ENCODE data around the gene SYNJ2.
A peak's percentile ranks its signal among the peaks of the same experiment; 100 is the strongest.

The SYNJ2 gene

DNA sequence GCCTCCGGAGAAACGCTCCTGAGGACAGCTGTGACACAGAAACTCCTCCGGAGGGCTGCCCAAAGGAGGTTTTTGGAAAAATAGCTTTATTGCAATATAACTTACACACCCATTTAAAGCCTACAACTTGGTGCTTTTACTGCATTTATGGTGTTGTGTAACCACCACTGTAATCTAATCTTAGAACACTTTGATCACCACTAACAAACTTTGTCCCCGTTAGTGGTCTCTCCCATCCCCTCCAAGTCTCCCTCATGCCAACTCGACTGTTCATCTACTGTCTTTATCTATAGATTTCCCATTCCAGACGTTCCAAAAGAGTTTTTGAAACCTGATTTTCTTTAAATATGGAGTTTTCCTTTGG is 62.8 kb downstream of the SYNJ2 start:
- no peak for DNase-seq

DNA sequence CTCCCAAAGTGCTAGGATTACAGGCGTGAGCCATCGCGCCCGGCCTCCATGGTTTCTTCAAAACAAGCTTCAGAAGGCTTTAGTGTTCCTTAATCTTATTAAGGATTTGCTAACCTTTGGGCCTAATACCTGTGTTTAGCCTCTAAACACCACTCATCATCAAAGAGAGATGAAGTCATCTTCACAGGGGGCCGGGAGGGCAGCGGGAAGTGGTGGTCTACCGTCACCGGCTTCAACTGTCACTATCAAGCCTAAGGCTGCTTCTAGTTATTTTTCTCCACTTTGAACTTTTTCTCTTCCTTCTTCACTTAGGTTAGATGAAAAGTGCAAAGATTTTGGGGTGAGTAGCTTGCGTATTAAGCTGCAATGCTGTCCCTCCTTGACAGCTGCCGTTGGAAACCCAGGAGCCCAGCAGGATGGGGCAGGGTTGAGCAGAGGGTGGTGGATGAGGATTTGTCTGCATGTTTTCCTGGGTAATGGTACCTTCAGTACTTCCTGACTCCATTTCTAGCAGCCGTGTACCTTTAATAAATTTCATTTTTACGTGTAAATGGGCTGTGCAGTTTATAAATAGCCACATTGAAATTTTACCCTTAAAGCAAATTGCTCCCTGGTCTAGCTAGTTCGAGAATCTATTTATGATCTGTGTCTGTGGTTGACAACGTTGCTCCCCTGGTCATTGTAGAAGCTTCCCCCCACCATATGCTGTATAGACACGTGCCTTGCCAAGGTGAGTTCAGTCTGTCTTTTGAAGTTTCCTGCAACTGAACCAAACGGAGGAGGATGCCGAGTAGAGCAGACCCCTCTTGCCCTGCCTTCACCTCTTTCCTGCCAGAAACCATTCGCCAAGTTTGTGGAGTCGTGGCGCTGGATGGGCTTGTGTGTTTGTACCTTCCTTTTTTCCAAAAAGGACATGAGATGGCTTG is 64.8 kb downstream of the SYNJ2 start:
- no peak for DNase-seq

DNA sequence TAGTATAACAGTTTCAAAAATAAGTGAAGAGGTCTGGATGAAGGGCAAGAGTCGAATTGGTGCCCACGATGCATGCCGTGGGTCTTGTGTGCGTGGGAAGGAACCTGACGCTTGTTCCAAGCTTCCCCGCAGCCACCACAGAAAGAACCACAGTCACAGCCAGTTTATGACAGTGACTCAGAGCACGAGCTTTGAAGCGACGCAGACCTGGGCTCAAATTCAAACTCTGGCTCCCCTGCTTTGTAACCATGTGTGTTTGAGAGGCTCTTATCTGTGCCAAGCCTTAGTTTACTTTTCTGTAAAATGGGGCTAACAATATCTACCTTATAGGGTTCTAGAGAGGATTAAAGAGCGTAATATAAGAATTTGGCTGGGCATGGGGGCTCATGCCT is 65.5 kb downstream of the SYNJ2 start:
- peak; percentile 54 for DNase-seq

DNA sequence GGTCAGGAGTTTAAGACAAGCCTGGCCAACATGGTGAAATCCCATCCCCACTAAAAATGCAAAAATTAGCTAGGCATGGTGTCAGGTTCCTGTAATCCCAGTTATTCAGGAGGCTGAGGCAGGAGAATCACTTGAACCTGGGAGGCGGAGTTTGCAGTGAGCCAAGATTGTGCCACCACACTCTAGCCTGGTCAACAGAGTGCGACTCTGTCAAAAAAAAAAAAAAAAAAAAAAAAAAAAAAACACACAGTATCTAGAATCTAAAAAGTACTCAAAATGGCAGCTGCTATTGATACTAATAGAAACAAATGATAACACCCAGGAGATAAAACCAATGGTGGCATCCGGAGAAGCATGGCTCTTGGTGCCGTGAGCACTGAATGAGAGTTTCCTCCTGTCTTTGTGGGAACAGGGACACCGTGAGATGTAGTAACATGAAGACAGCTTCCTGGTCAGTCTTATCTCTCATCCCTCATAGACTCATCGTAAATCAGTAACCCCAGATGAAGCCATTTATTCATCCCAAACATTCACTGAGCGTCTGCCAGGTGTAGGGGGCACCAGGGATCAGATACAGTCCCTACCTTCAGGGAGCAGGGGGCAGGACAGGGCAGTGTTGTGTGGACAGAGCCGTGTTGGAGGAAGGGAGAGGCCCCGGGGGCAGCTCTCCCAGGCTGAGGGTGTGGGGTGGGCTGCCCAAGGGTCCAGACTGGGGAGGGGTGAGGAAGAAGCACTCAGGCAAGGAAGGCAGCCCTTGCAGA is 66.1 kb downstream of the SYNJ2 start:
- peak; percentile 9 for DNase-seq

DNA sequence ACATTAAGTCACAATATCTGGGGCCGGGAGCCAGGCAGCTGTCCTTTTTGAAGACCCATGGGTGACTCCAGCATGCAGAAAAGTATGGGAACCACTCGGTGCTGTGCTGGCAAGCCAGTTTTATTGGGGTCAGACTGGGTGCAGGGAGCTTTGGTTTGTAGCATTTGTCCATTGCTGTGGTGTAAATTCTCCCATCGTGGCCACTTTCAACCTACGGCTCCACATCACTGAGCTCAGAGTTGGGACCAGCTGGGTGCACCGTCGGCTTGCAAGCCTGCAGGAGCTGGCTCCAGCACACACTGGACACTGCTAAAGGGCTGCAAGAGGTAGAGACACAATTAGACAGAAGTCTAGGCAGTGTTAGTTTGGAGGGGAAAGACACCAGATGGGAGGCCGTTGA is 66.9 kb downstream of the SYNJ2 start:
- peak; percentile 10 for DNase-seq

DNA sequence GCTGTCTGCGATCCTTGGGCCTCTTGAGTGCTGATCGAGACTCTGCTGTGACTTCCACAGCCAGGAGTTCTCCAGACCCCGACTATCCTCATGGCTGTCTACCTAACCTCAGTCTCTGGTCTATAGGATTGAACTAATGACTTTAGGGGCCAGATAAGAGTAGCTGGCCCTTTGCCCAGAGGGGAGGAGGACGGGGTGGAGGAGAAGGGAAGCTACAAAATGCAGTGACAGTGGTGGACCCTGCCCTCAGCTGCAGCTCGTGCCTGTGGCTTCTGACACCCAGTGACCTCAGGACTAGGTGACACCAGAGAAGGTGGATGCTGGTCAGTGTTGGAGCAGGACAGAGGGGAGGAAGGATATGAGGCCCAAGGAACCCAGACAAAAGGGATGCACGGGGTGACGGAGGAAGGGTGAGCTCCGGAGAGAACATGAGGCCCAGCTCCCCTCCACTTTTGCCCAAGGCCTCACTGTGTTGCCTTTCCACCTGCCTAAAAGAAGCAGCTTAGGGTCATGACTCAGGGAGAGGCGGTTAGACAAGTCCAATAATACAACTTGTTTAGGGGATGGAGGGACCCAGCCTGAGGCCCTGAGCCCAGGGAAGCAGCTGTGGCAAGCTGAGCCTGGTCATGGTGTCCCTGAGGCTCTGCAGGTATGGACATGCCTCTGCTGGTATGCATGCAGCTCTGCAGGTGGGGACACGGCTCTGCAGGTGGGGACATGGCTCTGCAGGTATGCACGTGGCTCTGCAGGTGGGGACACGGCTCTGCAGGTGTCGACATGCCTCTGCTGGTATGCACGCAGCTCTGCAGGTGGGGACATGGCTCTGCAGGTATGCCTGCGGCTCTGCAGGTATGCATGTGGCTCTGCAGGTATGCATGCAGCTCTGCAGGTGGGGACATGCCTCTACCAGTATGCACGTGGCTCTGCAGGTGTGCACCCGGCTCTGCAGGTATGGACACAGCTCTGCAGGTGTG is 67.7 kb downstream of the SYNJ2 start:
- peak; percentile 9 for DNase-seq

DNA sequence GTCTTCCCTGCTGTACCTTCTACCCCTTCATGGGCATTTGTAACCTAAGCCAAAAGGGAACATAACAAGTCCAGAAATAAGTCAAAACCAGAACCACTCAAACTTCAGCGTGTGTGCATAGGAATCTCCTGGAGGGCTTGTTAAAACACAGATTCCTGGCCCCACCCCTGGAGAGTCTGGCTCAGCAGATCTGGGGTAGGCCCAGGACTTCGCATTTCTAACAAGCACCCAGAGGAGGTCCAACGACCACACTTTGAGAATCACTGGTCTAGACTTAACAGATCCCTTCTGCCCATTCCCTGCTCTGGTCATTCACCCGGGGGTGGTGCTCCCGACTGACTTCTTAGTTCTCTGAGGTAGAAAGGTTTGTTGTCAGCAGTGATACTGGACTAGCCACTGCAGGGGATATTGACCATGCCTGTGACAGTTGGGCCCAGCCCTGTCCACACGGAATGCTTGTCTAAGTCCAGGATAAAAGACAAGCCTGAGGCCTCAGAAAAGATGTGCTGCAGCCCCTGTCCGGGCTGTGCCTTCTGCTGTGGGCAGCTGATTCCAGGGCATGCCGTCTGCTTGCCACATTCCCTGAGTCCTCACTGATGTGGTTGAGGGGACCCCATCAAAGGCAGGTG is 68.6 kb downstream of the SYNJ2 start:
- peak; percentile 4 for DNase-seq

DNA sequence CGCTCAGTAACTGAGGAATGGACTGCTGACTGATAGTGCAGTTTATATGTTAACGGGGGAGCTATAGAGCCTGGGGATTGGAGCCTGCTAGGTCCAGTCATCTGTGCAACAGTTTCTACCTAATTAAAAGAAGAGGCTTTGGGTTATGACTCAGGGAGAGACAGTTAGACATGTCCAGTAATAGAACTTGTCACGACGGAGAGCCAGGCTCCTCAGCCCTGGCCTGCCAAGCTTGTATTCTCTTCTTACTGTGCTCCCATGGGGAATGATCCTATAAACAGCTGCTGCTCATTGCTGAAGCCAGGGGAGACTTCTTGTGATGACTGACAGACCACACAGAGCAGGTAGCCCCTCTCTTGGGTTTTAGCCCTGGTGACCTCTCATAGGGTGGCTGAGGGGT is 69.3 kb downstream of the SYNJ2 start:
- DNase-seq = peak; percentile 1

DNA sequence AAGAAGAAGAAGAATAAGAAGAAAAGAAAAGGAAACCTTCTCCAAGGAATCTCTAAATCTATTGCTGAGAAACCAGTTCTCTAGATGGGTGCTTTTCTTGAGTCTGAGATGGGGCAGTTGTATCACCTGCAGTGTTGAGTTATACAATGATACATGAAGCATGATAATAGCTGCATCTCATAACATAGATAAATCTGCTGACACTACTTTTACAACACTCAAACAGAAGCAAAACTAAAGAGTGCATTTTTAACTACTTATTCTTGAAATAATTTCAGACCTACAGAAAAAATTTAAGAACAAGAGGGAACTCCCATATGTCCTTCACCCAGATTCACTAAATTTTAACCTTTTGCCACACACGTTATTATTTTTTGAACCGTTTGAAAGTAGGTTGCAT is 70.3 kb downstream of the SYNJ2 start:
- DNase-seq = no peak

DNA sequence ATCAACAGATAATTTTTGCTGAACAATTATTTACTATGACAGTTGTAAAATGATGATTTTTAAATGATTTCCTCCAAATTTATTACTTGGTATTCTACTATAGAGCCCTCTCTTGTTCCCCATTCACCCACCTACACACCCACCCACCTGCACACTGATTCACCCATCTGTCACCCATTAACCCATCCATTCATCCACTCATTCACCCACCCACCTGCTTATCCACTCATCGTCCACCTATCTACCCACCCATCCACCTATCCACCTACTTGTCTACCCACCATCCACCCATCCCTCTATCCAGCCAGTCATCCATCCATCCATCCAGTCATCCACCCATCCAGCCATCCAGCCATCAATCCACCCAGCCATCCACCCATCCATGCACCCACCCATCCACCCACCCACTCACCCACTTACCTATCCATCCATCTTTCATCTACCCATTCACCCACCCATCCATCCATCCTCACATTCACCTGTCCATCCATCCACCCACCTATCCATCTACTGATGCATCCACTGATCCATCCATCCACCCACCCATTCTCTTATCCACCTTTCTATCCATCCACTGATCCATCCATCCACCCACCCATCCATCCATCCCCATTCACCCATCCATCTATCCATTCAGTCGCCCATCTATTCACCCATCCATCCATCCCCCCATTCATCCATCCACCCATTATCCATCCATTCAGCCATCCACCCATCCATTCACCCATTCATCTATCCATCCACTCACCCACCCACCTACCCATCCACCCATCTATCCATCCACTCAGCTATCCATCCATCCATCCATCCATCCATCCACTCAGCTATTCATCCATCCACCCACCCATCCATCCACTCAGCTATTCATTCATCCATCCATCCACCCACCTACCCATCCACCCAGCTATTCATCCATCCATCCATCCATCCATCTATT is 72.0 kb downstream of the SYNJ2 start:
- DNase-seq = no peak

DNA sequence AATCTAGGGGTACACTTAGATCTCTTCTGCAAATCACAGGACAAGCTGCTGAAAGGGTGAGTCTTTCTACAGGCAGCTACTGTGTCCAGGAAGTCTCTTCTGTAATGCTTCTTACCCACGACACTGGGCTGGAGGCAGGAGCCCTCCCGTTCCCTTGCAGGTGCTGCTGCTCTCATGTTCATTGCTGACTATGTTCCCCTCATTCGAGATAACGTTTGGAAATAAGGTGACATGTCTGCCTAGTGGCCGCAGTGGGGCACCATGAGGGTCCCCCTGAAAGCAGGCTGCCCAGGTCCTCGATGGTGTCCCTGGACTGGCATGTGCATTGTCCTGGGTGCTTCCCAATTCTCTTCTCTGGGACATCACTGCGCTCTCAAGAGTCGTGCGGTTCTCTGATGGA is 74.7 kb downstream of the SYNJ2 start:
- no peak for DNase-seq

DNA sequence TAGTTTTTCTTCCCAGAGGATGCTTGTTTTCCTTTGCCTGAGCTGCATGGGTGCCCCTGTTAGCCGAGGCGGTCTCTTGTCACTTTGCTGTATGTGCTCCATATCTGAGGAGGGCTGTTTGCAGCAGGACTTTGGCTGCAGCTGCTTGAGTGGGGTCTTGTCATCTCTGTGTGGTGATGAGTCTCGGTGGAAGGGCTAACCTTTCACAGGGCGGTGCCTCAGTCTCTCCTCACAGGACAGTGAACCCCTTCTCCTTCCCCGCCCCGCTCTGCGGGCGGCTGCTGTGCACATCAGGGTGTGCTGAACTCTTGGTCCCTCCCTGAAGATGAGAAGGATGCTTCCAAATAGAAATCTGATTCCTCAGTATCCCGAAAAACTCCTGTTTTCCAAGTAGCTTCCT is 75.1 kb downstream of the SYNJ2 start:
- DNase-seq = no peak

DNA sequence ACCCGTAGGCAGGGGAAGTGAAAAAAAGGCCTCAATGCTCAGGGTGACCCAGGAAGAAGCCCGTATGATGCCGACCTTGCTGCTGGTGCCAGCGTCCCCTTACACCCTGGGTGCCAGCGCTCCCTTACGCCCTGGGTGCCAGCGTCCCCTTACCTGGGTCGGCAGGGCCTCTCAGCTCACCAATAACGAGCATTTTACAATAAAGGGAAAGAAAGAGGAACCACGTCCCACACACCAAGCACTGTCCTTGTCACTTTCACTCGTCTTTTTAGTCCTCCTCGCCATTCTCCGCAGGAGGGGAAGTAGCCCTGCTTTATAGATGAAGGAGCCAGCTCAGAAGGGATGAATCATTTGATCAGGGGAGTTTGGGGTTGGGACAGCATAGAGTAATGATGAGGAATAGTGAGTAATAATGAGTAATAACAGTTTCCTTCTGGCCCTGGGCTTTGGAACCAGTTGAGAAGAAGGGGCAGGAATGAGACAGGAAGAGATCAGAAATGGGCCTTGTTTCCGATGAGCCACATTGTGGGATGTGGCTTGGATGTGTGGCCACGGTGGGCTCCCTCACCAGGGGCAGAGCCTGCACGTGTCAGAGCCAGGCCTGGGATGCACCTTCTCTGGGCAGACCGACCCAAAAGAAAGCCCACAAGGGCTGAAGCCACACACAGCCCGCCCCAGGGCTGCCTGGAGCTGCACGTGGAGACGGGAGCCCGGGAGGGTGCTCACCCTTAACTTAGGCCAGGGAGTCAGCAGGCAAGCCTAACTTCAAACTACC is 75.7 kb downstream of the SYNJ2 start:
- peak; percentile 64 for DNase-seq

DNA sequence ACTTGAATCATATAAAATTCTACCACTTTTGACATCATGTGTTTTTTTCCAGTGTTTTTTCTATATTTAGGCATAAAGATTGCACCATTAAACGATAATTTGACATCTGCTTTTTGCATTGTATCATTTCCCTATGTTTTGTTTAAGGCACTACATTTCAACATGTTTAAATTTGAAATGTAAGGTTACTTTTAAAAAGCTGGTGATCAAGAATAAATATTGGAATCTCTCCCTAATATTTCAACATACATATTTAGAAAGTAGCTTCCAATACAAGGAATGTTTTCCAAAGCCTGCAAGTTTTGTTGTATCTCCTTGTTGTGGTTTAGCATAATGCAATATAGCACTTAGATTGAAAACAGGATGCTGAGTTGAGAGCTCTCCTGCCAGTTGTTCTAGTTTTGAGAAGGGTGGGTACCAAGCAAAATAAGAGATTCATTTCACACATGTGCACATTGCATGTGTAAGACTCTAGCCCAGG is 76.5 kb downstream of the SYNJ2 start:
- no peak for DNase-seq

DNA sequence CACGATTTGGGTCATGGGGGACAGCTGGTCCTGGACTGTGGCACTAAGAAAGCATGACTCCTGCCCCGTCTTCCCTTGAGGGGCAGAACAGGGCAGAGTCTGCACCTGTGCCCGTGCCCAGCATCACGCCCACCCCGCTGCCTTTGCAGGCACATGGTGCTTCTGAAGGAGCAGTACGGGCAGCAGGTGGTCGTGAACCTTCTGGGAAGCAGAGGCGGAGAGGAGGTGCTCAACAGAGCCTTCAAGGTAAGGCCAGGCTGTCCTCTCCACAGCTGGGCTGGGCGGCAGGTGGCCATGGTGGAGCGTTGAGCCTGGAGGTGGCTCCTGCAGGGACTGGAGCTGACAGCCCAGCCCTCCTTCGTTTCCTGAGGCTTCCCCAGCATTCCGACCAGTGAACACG is 77.4 kb downstream of the SYNJ2 start:
- no peak for DNase-seq

DNA sequence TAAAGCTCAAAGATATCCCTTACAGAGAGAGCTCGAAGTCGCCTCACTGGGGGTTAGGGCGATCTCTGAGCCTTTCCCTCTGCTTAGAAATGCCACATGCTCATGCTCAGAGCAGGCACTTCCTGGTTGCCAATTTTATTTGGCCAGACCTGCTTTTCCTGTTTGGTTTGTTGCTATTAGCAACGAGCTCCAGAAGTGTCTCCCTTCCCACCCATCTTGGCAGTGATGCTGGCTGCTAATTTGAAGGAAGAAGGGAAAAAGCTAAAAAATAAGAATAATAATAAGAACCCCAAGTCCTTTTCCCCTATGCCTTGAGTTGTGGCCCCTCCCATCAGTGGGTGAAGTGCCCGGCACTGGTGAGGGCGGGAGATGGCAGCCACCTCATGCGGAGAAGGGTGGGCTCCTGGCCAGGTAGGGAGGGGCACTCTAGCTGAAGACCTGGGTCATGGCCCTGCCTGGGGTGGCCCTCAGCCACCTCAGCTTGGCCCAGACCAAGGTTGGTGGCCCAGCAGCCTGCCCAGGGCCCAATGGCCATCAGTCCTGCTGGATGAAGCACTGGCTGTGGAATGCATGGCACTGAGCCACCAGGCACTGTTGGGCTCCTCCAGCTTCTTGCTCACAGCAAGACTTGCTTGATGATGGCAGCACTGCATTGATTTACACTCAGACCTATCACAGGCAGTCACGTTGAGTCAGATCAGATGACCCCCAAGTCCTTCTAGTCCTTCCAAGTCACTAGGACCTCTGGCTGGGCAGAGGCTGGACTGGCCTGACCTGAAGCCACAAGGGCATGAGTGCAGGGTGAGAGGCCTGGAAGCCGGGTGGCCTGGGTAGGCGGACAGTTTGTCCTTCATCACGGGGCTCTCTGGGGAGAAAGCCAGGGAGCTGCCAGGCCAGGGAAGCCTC is 79.0 kb downstream of the SYNJ2 start:
- peak; percentile 49 for DNase-seq

DNA sequence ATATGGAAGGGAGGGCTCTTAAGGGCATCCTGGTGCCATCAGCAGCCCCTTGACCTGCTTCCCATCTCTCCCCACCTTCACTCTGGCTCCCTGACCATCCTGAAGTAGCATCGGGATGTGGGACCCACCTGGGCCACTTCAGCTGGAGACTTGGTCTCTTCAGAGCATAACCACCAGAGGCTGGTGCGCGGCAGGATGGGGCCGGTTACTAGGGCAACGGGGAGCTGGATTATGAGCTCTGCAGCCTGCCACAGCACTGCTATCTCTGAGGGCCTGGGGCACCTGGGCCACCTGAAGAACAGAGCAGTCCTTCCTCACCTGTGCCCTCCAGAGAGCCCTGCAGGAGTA is 79.7 kb downstream of the SYNJ2 start:
- no peak for DNase-seq

DNA sequence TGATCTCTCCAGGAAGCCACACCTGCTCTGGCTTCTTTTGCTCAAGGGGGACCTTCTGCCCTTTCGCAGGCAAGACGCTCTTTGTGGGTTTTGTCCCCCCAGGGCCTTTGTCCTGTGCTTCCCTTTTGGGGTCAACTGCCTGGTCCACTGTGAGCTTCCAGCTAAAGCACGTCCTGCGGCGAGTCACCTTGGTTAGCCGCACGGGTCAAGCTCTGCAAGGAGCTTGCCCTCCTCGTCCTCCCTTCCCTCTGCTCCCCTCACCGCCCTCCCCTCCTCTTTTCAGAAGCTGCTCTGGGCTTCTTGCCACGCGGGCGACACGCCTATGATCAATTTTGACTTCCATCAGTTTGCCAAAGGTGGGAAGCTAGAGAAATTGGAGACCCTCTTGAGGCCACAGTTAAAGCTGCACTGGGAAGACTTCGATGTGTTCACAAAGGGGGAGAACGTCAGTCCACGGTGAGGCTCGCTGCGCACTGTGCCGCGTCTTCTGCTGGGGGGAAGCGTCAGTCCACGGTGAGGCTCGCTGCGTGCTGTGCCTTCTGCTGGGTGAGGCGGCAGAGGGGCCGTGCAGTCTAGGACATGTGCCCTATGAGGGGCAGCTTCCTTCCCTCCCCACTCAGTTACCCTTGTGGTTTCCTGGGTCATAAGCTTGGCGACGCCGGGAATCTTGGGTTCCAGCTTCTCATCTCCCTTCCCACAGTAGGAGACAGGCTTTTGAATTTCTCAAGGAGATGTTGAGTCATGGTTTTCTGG is 80.2 kb downstream of the SYNJ2 start:
- no peak for DNase-seq

DNA sequence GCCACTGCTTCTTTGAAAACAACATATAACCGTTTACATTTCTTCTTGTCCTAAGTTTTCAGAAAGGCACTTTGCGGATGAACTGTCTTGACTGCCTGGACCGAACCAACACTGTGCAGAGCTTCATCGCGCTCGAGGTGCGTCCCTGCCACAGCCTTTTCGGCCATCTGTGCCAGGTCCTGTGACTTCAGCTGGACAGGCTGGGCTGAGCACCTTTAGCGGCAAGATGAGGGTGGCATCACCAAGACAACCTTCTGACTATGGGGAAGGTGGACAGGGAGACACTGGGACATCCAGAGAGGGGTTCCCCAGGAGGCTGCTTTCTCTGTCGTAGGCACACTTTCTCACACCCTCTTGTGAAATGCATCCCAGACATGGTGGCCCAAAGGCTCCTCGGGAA is 82.1 kb downstream of the SYNJ2 start:
- no peak for DNase-seq

All from CD4-positive, alpha-beta T cell treated with Interleukin-15 for 1 hour (primary cell).